Keratinocyte (primary cell): Measurements from ENCODE around the gene FEZF2. TPM values are rescaled to one million over a fixed set of nuclear protein-coding genes. Genes with fewer than 3 reads are reported as not detected.

Experiments used
- DNase-seq: peaks from one replicate; pipeline ENCODE4 v3.0.0-alpha.2; 2011; ENCODE audit warnings: low read depth, missing footprints, low spot score
- FAIRE-seq: peaks from 2 replicates; lab custom pipeline; 2011; peaks lifted over from hg19 to GRCh38; lab: Jason Lieb, UNC
- H2AFZ ChIP-seq: 2 replicates; pipeline ENCODE4 v1.6.0; 2012; ENCODE audit warnings: low read length, control low read depth, inconsistent platforms; ENCODE audit not compliant: control insufficient read depth
- H3K27ac ChIP-seq: 2 replicates; pipeline ENCODE4 v1.5.1; 2011; ENCODE audit warnings: low read length; ENCODE audit not compliant: control insufficient read depth, insufficient read depth
- H3K27me3 ChIP-seq: 3 replicates; pipeline ENCODE4 v1.6.0; 2011; ENCODE audit warnings: low read length; ENCODE audit not compliant: control insufficient read depth, insufficient read depth; ENCODE audit errors: extremely low read depth
- H3K36me3 ChIP-seq, 2 experiments: 2 replicates in 1 of 2; 3 replicates in 1 of 2; pipeline ENCODE4 v1.5.1; 2011; ENCODE audit warnings: low read length in 2 of 2, mild to moderate bottlenecking in 1 of 2; ENCODE audit not compliant: control insufficient read depth in 2 of 2, insufficient read depth in 2 of 2; ENCODE audit errors: extremely low read depth in 1 of 2
- H3K4me1 ChIP-seq: 3 replicates; pipeline ENCODE4 v1.5.1; 2011; ENCODE audit warnings: low read length; ENCODE audit not compliant: control insufficient read depth, insufficient read depth; ENCODE audit errors: extremely low read depth
- H3K4me2 ChIP-seq: 3 replicates; pipeline ENCODE4 v1.6.0; 2011; ENCODE audit warnings: low read depth, low read length; ENCODE audit not compliant: control insufficient read depth, insufficient read depth; ENCODE audit errors: extremely low read depth
- H3K4me3 ChIP-seq, 3 experiments: fragments of 200-600 bp in 1 of 3; sonication (generic) in 1 of 3; 2 replicates in 2 of 3; 3 replicates in 1 of 3; pipeline ENCODE4 v1.5.1; 2011 to 2016; ENCODE audit warnings: low read length in 3 of 3, mild to moderate bottlenecking in 3 of 3, control low read depth in 2 of 3, inconsistent platforms in 1 of 3, low read depth in 1 of 3, mixed read lengths in 1 of 3, mixed run types in 1 of 3, moderate library complexity in 1 of 3; ENCODE audit not compliant: control insufficient read depth in 2 of 3, insufficient read depth in 2 of 3; ENCODE audit errors: extremely low read depth in 1 of 3
- H3K79me2 ChIP-seq: 2 replicates; pipeline ENCODE4 v1.6.0; 2012; ENCODE audit warnings: low read length; ENCODE audit not compliant: control insufficient read depth, insufficient read depth
- H3K9ac ChIP-seq: 3 replicates; pipeline ENCODE4 v1.6.0; 2011; ENCODE audit warnings: low read length; ENCODE audit not compliant: control insufficient read depth, insufficient read depth; ENCODE audit errors: extremely low read depth
- H3K9me1 ChIP-seq: 3 replicates; pipeline ENCODE4 v1.6.0; 2011; ENCODE audit warnings: low read length; ENCODE audit not compliant: control insufficient read depth, insufficient read depth; ENCODE audit errors: extremely low read depth
- H3K9me3 ChIP-seq: 2 replicates; pipeline ENCODE4 v1.5.1; 2012; ENCODE audit warnings: low read depth, low read length; ENCODE audit not compliant: control insufficient read depth
- H4K20me1 ChIP-seq: 3 replicates; pipeline ENCODE4 v1.6.0; 2011; ENCODE audit warnings: low read length; ENCODE audit not compliant: control insufficient read depth, insufficient read depth; ENCODE audit errors: extremely low read depth
- CTCF ChIP-seq, 3 experiments: IDR thresholded peaks in 1 of 3; conservative IDR thresholded peaks in 1 of 3; optimal IDR thresholded peaks in 1 of 3; 2 replicates in 2 of 3; 3 replicates in 1 of 3; pipeline versions ENCODE3 to v1.5.1; 2011; ENCODE audit warnings: low read length in 3 of 3, mild to moderate bottlenecking in 3 of 3, moderate library complexity in 2 of 3, control low read depth in 1 of 3, inconsistent platforms in 1 of 3; ENCODE audit not compliant: insufficient read depth in 2 of 3; ENCODE audit errors: extremely low read depth in 1 of 3
- EZH2 ChIP-seq: IDR thresholded peaks from one replicate; pipeline ENCODE4 v1.6.1; 2012; ENCODE audit warnings: inconsistent platforms, mild to moderate bottlenecking, low read length, moderate library complexity
- dilution Hi-C: fragments of 300-500 bp; cut with MboI; formaldehyde crosslinking; loops from one replicate; pipeline ENCODE4 v1.7.0; 2020; ENCODE audit warnings: low sequenced_read_pairs; ENCODE audit not compliant: extremely low pct_ligation_motif_present
- polyA plus RNA-seq, 5 experiments: library from polyadenylated mRNA; depleted of rRNA in 3 of 5; stranded (reverse) in 3 of 5; stranded (forward) in 1 of 5; unstranded in 1 of 5; fragments of >200 nt; gene quantifications; 1 replicate in 1 of 5; 2 replicates in 3 of 5; 3 replicates in 1 of 5; pipeline versions ENCODE4 v1.2.1 to v1.2.3, GENCODE V29; 2011 to 2012; ENCODE audit warnings: missing spikeins in 2 of 5, low read depth in 1 of 5, low replicate concordance in 1 of 5

Gene FEZF2
- polyA plus RNA-seq, 1 donor (not counting 4 experiments of a cell fraction or from before 2014, with no cell fraction given), result not detected

- no peak for TF ChIP-seq CTCF (optimal IDR thresholded peaks at IDR 0.05 in 1 of 3, IDR thresholded peaks at IDR 0.05 in 1 of 3, conservative IDR thresholded peaks at IDR 0.05 in 1 of 3; ENCODE audit: extremely low read depth in 1 of 3, insufficient read depth in 2 of 3, low read length in 3 of 3)
- no peak for TF ChIP-seq EZH2
- Histone ChIP-seq H3K9me1 (no peaks in the 10 kb centered on the region), H2AFZ (no peak overlapping the region), H3K4me1 (peaks cover 5% of the 10 kb centered on the region), H3K9ac (no peak overlapping the region), H3K4me2 (no peak overlapping the region), H4K20me1 (peaks cover 5% of the 10 kb centered on the region), H3K9me3 (no peaks in the 10 kb centered on the region), H3K79me2 (no peaks in the 10 kb centered on the region), H3K27ac (no peak overlapping the region), H3K36me3 (no peaks in the 10 kb centered on the region), H3K27me3 (peaks cover 54% of the 10 kb centered on the region), H3K4me3 (no peak overlapping the region)
- no peak for FAIRE-seq
- no peak for DNase-seq
- dilution Hi-C loops, result no loop called here
Observed at GRCh38 chr3:62366126-62366484, 7.2 kb downstream of the FEZF2 start.

- no peak for TF ChIP-seq CTCF (optimal IDR thresholded peaks at IDR 0.05 in 1 of 3, IDR thresholded peaks at IDR 0.05 in 1 of 3, conservative IDR thresholded peaks at IDR 0.05 in 1 of 3; ENCODE audit: extremely low read depth in 1 of 3, insufficient read depth in 2 of 3, low read length in 3 of 3)
- TF ChIP-seq EZH2, result no peak
- Histone ChIP-seq H3K4me1 (peaks cover 5% of the 10 kb centered on the region), H3K4me2 (no peak overlapping the region), H3K9me1 (no peaks in the 10 kb centered on the region), H3K36me3 (no peaks in the 10 kb centered on the region), H3K27ac (no peak overlapping the region), H3K9ac (no peak overlapping the region), H4K20me1 (no peaks in the 10 kb centered on the region), H2AFZ (no peak overlapping the region), H3K9me3 (no peaks in the 10 kb centered on the region), H3K79me2 (no peaks in the 10 kb centered on the region), H3K27me3 (peaks cover 49% of the 10 kb centered on the region), H3K4me3 (no peak overlapping the region)
- no peak for DNase-seq
- FAIRE-seq, result no peak
- dilution Hi-C loops, result no loop called here
Observed at GRCh38 chr3:62365391-62366125, 7.8 kb downstream of the FEZF2 start.
